GM13976 (cell line): ENCODE data around the gene RGS13.
"Not testable (repeated sequence)": the region's sequence is repeated elsewhere in the genome, so short reads cannot be mapped to it uniquely, and the experiment has no call there.

ENCODE experiments used
- DNase-seq: peaks from one replicate; pipeline ENCODE4 v3.0.0; 2012; ENCODE audit warnings: low spot score
- in situ Hi-C: fragments of 300-500 bp; cut with MboI; formaldehyde crosslinking; loops from one replicate; pipeline ENCODE4 v1.12.0; 2022; ENCODE audit warnings: low sequenced_read_pairs, mixed read lengths, inconsistent platforms; ENCODE audit not compliant: unreplicated experiment
- TF ChIP-seq, protein P1 (sequence below): IDR thresholded peaks from 2 replicates; pipeline ENCODE4 v1.5.1; 2012; ENCODE audit warnings: borderline replicate concordance, mild to moderate bottlenecking; ENCODE audit not compliant: insufficient read depth; ENCODE audit errors: extremely low read depth, missing control alignments, control extremely low read depth

RGS13 gene

DNA sequence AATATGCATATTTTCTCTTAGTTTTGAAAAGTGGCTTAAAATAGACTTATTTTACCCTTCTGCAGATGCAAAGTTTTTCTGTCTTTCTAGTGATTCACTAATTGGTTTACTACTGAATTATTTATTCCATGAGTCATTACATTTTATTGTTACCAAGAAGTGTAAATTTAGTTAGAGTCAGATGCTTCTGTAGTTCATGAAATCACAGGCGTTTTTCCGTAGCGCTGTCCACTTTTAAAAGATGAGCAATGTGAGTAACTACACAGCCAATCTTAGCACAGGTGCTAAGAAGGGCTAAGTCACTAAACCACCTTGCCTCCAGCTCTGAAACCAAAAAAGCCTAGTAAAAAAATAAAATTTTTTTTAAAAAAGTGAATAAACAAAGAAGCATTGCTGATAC, 24.7 kb downstream of the RGS13 start:
- TF ChIP-seq, protein P1, sequence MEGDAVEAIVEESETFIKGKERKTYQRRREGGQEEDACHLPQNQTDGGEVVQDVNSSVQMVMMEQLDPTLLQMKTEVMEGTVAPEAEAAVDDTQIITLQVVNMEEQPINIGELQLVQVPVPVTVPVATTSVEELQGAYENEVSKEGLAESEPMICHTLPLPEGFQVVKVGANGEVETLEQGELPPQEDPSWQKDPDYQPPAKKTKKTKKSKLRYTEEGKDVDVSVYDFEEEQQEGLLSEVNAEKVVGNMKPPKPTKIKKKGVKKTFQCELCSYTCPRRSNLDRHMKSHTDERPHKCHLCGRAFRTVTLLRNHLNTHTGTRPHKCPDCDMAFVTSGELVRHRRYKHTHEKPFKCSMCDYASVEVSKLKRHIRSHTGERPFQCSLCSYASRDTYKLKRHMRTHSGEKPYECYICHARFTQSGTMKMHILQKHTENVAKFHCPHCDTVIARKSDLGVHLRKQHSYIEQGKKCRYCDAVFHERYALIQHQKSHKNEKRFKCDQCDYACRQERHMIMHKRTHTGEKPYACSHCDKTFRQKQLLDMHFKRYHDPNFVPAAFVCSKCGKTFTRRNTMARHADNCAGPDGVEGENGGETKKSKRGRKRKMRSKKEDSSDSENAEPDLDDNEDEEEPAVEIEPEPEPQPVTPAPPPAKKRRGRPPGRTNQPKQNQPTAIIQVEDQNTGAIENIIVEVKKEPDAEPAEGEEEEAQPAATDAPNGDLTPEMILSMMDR = no peak
- in situ Hi-C loops = no loop called here
- DNase-seq = no peak

DNA sequence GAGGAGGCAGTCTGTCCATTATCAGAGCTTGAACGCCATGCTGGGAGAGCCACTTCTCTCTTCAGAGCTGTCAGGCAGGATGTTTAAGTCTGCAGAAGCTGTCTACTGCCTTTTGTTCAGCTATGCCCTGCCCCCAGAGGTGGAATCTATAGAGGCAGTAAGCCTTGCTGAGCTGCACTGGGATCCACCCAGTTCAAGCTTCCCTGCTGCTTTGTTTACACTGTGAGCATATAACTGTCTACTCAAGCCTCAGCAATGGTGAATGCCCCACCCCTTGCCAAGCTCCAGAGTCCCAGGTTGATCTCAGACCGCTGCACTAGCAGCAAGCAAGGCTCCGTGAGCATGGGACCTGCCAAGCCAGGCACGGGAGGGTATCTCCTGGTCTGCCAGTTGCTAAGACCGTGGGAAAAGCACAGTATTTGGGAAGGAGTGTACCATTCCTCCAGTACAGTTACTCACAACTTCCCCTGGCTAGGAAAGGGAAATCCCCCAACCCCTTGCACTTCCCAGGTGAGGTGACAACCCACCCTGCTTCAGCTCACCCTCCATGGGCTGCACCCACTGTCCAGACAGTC, 32.5 kb downstream of the RGS13 start:
- DNase-seq = no peak
- TF ChIP-seq, protein P1 = no peak
- in situ Hi-C loops = no loop called here

DNA sequence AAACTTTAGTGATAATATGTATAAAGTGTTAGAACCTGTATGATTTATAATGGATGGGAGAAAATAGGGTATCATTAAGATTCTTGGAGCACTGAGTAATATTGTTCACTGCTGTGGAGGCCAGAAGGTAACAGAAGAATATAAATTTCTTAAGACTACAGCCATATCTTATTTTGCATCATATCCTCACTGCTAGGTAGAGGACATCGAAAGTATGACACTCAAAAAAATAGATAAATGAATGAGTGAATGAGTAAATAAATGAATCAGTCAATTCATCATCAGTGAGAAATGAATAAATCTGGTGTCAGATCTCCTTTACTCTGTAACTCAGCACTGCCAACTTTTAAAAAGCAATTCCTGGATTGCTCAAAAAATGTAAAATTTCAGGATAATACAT, 33.2 kb downstream of the RGS13 start:
- in situ Hi-C loops = no loop called here
- DNase-seq = no peak
- TF ChIP-seq, protein P1 = no peak

DNA sequence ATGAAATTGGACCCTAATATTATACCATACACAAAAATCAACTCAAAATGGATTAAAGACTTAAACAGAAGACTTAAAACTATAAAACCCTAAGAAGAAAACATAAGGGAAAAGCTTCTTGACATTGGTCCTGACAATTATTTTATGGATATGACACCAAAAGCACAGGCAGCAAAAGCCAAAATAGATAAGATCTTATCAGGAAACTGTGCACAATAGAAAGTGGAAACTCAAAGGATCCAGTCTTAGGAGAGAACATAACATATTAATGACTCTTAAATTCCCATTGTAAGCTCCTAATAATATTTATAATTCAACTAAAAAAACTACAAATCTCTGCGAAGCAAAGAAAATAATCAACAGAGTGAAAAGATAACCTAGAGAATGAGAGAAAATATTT, 39.8 kb downstream of the RGS13 start:
- DNase-seq = no peak
- TF ChIP-seq, protein P1 = no peak
- in situ Hi-C loops = no loop called here

DNA sequence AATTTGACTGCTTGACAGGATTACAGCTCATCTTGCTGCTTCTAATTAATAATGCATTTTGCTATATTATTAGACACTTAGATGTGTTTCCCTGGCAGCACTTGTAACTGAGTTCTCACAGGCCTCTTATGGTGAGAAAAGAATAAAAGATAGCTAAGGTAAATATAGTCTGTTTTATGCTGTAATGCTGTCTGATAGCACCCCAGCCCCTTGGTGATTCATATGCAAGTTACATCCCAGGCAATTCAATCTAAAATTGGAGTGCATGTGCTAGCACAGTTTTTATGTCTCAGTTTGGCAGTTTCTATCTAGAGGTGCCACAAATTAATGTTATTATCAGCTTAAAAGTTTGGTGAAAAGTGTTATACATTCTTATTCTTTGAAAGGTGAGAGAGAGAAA, 42.2 kb downstream of the RGS13 start:
- DNase-seq = no peak
- in situ Hi-C loops = no loop called here
- TF ChIP-seq, protein P1 = no peak

DNA sequence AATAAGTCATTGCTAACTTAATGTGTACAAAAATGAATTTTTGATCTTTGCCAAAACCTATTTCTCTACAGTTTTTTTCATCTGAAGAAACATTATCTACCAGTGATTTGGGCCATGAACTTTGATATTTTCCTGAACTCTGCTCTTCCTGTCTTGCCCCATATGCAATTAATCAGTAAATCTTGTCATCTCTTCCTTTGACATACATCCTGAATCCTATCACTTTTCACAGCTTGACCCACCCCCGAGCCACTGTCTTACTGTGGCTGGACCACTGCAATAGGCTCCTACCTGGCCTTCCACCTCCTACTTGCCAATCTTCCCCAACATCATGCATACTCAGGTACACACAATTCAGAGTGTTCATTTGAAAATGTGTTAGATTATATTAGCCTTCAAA, 46.4 kb downstream of the RGS13 start:
- in situ Hi-C loops = no loop called here
- DNase-seq = no peak
- TF ChIP-seq, protein P1 = no peak

DNA sequence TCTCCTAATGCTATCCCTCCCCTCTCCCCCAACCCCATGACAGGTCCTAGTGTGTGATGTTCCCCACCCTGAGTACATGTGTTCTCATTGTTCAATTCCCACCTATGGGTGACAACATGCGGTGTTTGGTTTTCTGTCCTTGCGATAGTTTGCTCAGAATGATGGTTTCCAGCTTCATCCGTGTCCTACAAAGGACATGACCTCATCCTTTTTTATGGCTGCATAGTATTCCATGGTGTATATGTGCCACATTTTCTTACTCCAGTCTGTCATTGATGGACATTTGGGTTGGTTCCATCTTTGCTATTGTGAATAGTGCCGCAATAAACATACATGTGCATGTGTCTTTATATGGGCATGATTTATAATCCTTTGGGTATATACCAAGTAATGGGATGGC, 47.1 kb downstream of the RGS13 start:
- DNase-seq, in situ Hi-C loops: not testable (repeated sequence)
